GM23338 (cell line): Measurements from ENCODE around the gene MACROD1. TPM values are rescaled to one million over a fixed set of nuclear protein-coding genes. Genes with fewer than 3 reads are reported as not detected.

Experiments used
- ATAC-seq: fragments of 200-7000 bp; cut with Tn5 transposase; 3 replicates; pipeline ENCODE4 v1.9.1; 2020
- DNase-seq: peaks from one replicate; pipeline ENCODE4 v3.0.0-alpha.2; 2015; ENCODE audit warnings: low spot score
- H2AFZ ChIP-seq: fragments of 200-600 bp; sonication (generic); 2 replicates; pipeline ENCODE4 v1.8.0; 2016; ENCODE audit warnings: antibody characterized with exemption, mild to moderate bottlenecking, moderate library complexity
- H3F3A ChIP-seq: fragments of 200-600 bp; sonication (generic); replicated peaks from 2 replicates; pipeline ENCODE4 v1.8.0; 2017; ENCODE audit warnings: antibody characterized with exemption, mixed run types, low read depth
- H3K27ac ChIP-seq: fragments of 200-600 bp; sonication (generic); 2 replicates; pipeline ENCODE4 v1.6.1; 2016; ENCODE audit warnings: low read depth
- H3K27me3 ChIP-seq: fragments of 200-600 bp; sonication (generic); 2 replicates; pipeline ENCODE4 v1.8.0; 2016; ENCODE audit warnings: mild to moderate bottlenecking, mixed run types, moderate library complexity; ENCODE audit not compliant: insufficient read depth
- H3K36me3 ChIP-seq: fragments of 200-600 bp; sonication (generic); 2 replicates; pipeline ENCODE4 v1.8.0; 2016; ENCODE audit warnings: mild to moderate bottlenecking; ENCODE audit not compliant: insufficient read depth
- H3K4me1 ChIP-seq: fragments of 200-600 bp; sonication (generic); 2 replicates; pipeline ENCODE4 v1.8.0; 2016; ENCODE audit warnings: mild to moderate bottlenecking, moderate library complexity; ENCODE audit not compliant: insufficient read depth
- H3K4me2 ChIP-seq: fragments of 200-600 bp; sonication (generic); 2 replicates; pipeline ENCODE4 v1.7.1; 2017; ENCODE audit warnings: mixed run types
- H3K4me3 ChIP-seq: fragments of 200-600 bp; sonication (generic); 2 replicates; pipeline ENCODE4 v1.6.1; 2016; ENCODE audit warnings: mixed run types
- H3K79me2 ChIP-seq: fragments of 200-600 bp; sonication (generic); replicated peaks from 2 replicates; pipeline ENCODE4 v1.8.0; 2017; ENCODE audit warnings: mild to moderate bottlenecking; ENCODE audit not compliant: insufficient read depth
- H3K9me2 ChIP-seq: fragments of 200-600 bp; sonication (generic); 2 replicates; pipeline ENCODE4 v1.8.0; 2017; ENCODE audit not compliant: insufficient read depth
- H4K20me1 ChIP-seq: fragments of 200-600 bp; sonication (generic); replicated peaks from 2 replicates; pipeline ENCODE4 v1.8.0; 2017; ENCODE audit warnings: mild to moderate bottlenecking; ENCODE audit not compliant: insufficient read depth
- H3K27ac Mint-ChIP-seq: 2 replicates; pipeline ENCODE4 v1.8.0; 2020; ENCODE audit warnings: inconsistent platforms, mild to moderate bottlenecking, moderate library complexity, mixed read lengths
- H3K27me3 Mint-ChIP-seq: 3 replicates; pipeline ENCODE4 v1.8.0; 2022; ENCODE audit warnings: low read depth, mild to moderate bottlenecking, moderate library complexity, mixed read lengths, inconsistent platforms; ENCODE audit not compliant: insufficient read depth, poor library complexity
- H3K36me3 Mint-ChIP-seq: 3 replicates; pipeline ENCODE4 v1.8.0; 2021; ENCODE audit warnings: low read depth, mild to moderate bottlenecking, inconsistent platforms, moderate library complexity, mixed read lengths
- H3K4me1 Mint-ChIP-seq: 3 replicates; pipeline ENCODE4 v1.8.0; 2020; ENCODE audit warnings: mild to moderate bottlenecking, inconsistent platforms, mixed read lengths
- H3K4me3 Mint-ChIP-seq: 3 replicates; pipeline ENCODE4 v1.8.0; 2021; ENCODE audit warnings: moderate library complexity, mild to moderate bottlenecking, inconsistent platforms, mixed read lengths
- H3K9me3 Mint-ChIP-seq: 3 replicates; pipeline ENCODE4 v1.8.0; 2020; ENCODE audit warnings: moderate library complexity, mild to moderate bottlenecking, inconsistent platforms, mixed read lengths
- EZH2 ChIP-seq: fragments of 200-600 bp; sonication (generic); IDR thresholded peaks from one replicate; pipeline ENCODE4 v1.8.0; 2017; ENCODE audit warnings: antibody characterized with exemption, mild to moderate bottlenecking, low read depth; ENCODE audit not compliant: unreplicated experiment
- EZH2phosphoT487 ChIP-seq: fragments of 200-600 bp; sonication (generic); IDR thresholded peaks from one replicate; pipeline ENCODE4 v1.8.1; 2018; ENCODE audit warnings: antibody characterized with exemption; ENCODE audit not compliant: unreplicated experiment
- NANOG ChIP-seq: IDR thresholded peaks from 2 replicates; pipeline ENCODE4 v1.6.1; 2016; ENCODE audit warnings: antibody characterized with exemption, borderline replicate concordance
- POLR2AphosphoS5 ChIP-seq: IDR thresholded peaks from 2 replicates; pipeline ENCODE4 v1.6.1; 2016; ENCODE audit warnings: antibody characterized with exemption, low read depth
- ZNF331 ChIP-seq: fragments of 250-450 bp; sonication (Bioruptor Pico); IDR thresholded peaks from 2 replicates; pipeline ENCODE4 v1.5.0; 2020; ENCODE audit warnings: low read depth, mild to moderate bottlenecking, moderate library complexity
- polyA plus RNA-seq: library from polyadenylated mRNA; unstranded; fragments of >200 nt; fragmentation: Nextera tagmentation; extraction: Ambion mirVana; gene quantifications from 2 replicates; pipeline ENCODE4 v1.2.1, GENCODE V29; 2016
- total RNA-seq: library from RNA; depleted of rRNA; stranded (reverse); fragments of >200 nt; shearing (Covaris generic); gene quantifications from 2 replicates; pipeline ENCODE4 v1.2.3, GENCODE V29; 2014
- TF ChIP-seq, protein P1 (sequence below): fragments of 250-450 bp; sonication (Bioruptor Pico); IDR thresholded peaks from 2 replicates; pipeline ENCODE4 v1.5.0; 2020; ENCODE audit warnings: mild to moderate bottlenecking, moderate library complexity

MACROD1 gene
- total and polyA plus RNA-seq, 2 experiments from 2014 or later = 33.0 to 51.6 TPM

- TF ChIP-seq POLR2AphosphoS5 (no peak), NANOG (no peak)
- TF ChIP-seq, protein P1, sequence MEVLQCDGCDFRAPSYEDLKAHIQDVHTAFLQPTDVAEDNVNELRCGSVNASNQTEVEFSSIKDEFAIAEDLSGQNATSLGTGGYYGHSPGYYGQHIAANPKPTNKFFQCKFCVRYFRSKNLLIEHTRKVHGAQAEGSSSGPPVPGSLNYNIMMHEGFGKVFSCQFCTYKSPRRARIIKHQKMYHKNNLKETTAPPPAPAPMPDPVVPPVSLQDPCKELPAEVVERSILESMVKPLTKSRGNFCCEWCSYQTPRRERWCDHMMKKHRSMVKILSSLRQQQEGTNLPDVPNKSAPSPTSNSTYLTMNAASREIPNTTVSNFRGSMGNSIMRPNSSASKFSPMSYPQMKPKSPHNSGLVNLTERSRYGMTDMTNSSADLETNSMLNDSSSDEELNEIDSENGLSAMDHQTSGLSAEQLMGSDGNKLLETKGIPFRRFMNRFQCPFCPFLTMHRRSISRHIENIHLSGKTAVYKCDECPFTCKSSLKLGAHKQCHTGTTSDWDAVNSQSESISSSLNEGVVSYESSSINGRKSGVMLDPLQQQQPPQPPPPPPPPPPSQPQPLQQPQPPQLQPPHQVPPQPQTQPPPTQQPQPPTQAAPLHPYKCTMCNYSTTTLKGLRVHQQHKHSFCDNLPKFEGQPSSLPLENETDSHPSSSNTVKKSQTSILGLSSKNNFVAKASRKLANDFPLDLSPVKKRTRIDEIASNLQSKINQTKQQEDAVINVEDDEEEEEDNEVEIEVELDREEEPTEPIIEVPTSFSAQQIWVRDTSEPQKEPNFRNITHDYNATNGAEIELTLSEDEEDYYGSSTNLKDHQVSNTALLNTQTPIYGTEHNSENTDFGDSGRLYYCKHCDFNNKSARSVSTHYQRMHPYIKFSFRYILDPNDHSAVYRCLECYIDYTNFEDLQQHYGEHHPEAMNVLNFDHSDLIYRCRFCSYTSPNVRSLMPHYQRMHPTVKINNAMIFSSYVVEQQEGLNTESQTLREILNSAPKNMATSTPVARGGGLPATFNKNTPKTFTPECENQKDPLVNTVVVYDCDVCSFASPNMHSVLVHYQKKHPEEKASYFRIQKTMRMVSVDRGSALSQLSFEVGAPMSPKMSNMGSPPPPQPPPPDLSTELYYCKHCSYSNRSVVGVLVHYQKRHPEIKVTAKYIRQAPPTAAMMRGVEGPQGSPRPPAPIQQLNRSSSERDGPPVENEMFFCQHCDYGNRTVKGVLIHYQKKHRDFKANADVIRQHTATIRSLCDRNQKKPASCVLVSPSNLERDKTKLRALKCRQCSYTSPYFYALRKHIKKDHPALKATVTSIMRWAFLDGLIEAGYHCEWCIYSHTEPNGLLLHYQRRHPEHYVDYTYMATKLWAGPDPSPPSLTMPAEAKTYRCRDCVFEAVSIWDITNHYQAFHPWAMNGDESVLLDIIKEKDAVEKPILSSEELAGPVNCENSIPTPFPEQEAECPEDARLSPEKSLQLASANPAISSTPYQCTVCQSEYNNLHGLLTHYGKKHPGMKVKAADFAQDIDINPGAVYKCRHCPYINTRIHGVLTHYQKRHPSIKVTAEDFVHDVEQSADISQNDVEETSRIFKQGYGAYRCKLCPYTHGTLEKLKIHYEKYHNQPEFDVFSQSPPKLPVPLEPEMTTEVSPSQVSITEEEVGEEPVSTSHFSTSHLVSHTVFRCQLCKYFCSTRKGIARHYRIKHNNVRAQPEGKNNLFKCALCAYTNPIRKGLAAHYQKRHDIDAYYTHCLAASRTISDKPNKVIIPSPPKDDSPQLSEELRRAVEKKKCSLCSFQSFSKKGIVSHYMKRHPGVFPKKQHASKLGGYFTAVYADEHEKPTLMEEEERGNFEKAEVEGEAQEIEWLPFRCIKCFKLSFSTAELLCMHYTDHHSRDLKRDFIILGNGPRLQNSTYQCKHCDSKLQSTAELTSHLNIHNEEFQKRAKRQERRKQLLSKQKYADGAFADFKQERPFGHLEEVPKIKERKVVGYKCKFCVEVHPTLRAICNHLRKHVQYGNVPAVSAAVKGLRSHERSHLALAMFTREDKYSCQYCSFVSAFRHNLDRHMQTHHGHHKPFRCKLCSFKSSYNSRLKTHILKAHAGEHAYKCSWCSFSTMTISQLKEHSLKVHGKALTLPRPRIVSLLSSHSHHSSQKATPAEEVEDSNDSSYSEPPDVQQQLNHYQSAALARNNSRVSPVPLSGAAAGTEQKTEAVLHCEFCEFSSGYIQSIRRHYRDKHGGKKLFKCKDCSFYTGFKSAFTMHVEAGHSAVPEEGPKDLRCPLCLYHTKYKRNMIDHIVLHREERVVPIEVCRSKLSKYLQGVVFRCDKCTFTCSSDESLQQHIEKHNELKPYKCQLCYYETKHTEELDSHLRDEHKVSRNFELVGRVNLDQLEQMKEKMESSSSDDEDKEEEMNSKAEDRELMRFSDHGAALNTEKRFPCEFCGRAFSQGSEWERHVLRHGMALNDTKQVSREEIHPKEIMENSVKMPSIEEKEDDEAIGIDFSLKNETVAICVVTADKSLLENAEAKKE (CRISPR knock-in tag) = no peak
Measured at GRCh38 chr11:64015510-64015909, 150.4 kb downstream of the MACROD1 start (continued).

GRCh38 chr11:64014356-64014755, 151.6 kb downstream of the MACROD1 start:
- Histone ChIP-seq H3K79me2 (no peaks in the 10 kb centered on the region), H3K4me2 (no peak overlapping the region), H4K20me1 (no peaks in the 10 kb centered on the region), H2AFZ (no peak overlapping the region), H3K4me1 (peaks cover 3% of the 10 kb centered on the region; the same call in 1 of the 2 replicates), H3K27me3 (peaks cover 73% of the 10 kb centered on the region), H3K27ac (no peak overlapping the region), H3F3A (no peaks in the 10 kb centered on the region), H3K36me3 (no peaks in the 10 kb centered on the region), H3K4me3 (no peak overlapping the region), H3K9me2 (no peaks in the 10 kb centered on the region)
- Mint-ChIP-seq H3K4me1 (peaks cover 5% of the 10 kb centered on the region; the same call in 2 of the 3 replicates), H3K27me3 (peaks cover 48% of the 10 kb centered on the region), H3K4me3 (no peak overlapping the region), H3K9me3 (peaks cover 4% of the 10 kb centered on the region; the same call in 2 of the 3 replicates), H3K27ac (no peak overlapping the region), H3K36me3 (no peaks in the 10 kb centered on the region)
- DNase-seq (no peak), ATAC-seq (no peak)
- TF ChIP-seq ZNF331 (CRISPR knock-in tag) (no peak), EZH2 (no peak), POLR2AphosphoS5 (no peak), EZH2phosphoT487 (no peak)
- TF ChIP-seq, protein P1 (CRISPR knock-in tag) = no peak
